Gastrocnemius medialis (tissue), 4 donors: ENCODE data around the gene FUS. TPM values are rescaled to one million over a fixed set of nuclear protein-coding genes. Genes with fewer than 3 reads are reported as not detected.

Experiments used
- ATAC-seq, 2 donors: fragments of 150-250 bp; one replicate each; pipeline ENCODE4 v1.9.1; 2016
- DNase-seq, 2 donors: peaks; one replicate each; pipeline ENCODE4 v3.0.0-alpha.2; 2019
- H3K27ac ChIP-seq, 4 donors: fragments of 200-600 bp; sonication (generic); 1 replicate in 1 of 4; 2 replicates in 3 of 4; pipeline ENCODE4 v1.5.1; 2016 to 2018; ENCODE audit warnings: mild to moderate bottlenecking in 2 of 4, moderate library complexity in 1 of 4
- H3K27me3 ChIP-seq, 3 donors: fragments of 200-600 bp; sonication (generic) in 2 of 3; 1 replicate in 1 of 3; 2 replicates in 2 of 3; pipeline versions ENCODE4 v1.5.1 to v1.6.0; 2016 to 2019; ENCODE audit warnings: mild to moderate bottlenecking in 1 of 3, moderate library complexity in 1 of 3
- H3K36me3 ChIP-seq, 2 donors: fragments of 200-600 bp; sonication (generic) in 1 of 2; one replicate each; pipeline ENCODE4 v1.5.1; 2017 to 2018
- H3K4me1 ChIP-seq, 2 donors: fragments of 200-600 bp; sonication (generic) in 1 of 2; one replicate each; pipeline ENCODE4 v1.5.1; 2016 to 2017; ENCODE audit warnings: mild to moderate bottlenecking in 2 of 2
- H3K4me3 ChIP-seq, 4 donors: fragments of 200-600 bp; sonication (generic) in 3 of 4; 1 replicate in 1 of 4; 2 replicates in 3 of 4; pipeline ENCODE4 v1.5.1; 2016 to 2019; ENCODE audit warnings: mild to moderate bottlenecking in 2 of 4
- H3K9me3 ChIP-seq, 3 donors: fragments of 200-600 bp; sonication (generic) in 2 of 3; 1 replicate in 1 of 3; 2 replicates in 2 of 3; pipeline ENCODE4 v1.5.1; 2016 to 2019
- POLR2A ChIP-seq, 2 donors: fragments of 450-650 bp; IDR thresholded peaks; one replicate each; pipeline ENCODE4 v1.6.1; 2017; ENCODE audit warnings: antibody characterized with exemption in 2 of 2, mild to moderate bottlenecking in 2 of 2, moderate library complexity in 2 of 2
- in situ Hi-C, 4 donors: fragments of 200-750 bp; cut with MboI; loops; one replicate each; pipeline versions ENCODE4 v1.15.0 to v1.8.0; 2017; ENCODE audit warnings: low sequenced_read_pairs in 4 of 4
- intact Hi-C: fragments of 100-400 bp; cut with DNase I; formaldehyde crosslinking; loops from one replicate; pipeline ENCODE4 v1.15.1; 2023; ENCODE audit warnings: low total_unique reads
- total RNA-seq, 4 donors: library from RNA; depleted of rRNA; stranded (reverse); fragments of >200 nt; gene quantifications; one replicate each; pipeline versions ENCODE4 v1.1.0 to v1.2.3, GENCODE V29; 2016
- TF ChIP-seq, protein P1 (sequence below), 5 experiments: fragments of 450-650 bp in 3 of 5; fragments of 200-600 bp in 2 of 5; sonication (generic) in 2 of 5; IDR thresholded peaks in 4 of 5; conservative IDR thresholded peaks in 1 of 5; 1 replicate in 4 of 5; 2 replicates in 1 of 5; pipeline ENCODE4 v1.5.1; 2016 to 2019; ENCODE audit warnings: antibody characterized with exemption in 5 of 5, mild to moderate bottlenecking in 3 of 5, moderate library complexity in 3 of 5

FUS gene
- total RNA-seq, 4 donors from 2014 or later: 20.6 to 45.9 (median 35.1) TPM

DNA sequence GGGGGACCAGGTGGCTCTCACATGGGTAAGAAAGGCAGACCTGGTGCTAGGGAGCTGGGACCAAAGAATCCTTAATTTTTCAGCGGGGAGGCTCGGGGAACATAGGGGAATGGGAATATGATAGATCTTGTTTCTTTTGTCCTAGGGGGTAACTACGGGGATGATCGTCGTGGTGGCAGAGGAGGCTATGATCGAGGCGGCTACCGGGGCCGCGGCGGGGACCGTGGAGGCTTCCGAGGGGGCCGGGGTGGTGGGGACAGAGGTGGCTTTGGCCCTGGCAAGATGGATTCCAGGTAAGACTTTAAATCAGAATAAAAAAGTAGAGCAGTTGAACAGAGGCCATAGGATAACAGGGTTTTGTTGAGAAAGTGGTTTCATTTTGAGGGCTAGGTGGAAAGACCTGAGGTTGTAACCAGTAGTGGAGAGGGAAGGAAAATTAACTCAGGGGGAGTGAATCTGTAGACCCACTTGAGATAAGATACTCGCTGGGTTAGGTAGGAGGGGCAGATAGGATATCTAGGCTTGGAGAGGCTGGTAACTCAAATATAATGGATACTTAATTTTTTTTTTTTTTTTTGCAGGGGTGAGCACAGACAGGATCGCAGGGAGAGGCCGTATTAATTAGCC, 11.0 kb downstream of the FUS start:
- no peak for TF ChIP-seq POLR2A (IDR thresholded peaks at IDR 0.05)
- TF ChIP-seq, protein P1, sequence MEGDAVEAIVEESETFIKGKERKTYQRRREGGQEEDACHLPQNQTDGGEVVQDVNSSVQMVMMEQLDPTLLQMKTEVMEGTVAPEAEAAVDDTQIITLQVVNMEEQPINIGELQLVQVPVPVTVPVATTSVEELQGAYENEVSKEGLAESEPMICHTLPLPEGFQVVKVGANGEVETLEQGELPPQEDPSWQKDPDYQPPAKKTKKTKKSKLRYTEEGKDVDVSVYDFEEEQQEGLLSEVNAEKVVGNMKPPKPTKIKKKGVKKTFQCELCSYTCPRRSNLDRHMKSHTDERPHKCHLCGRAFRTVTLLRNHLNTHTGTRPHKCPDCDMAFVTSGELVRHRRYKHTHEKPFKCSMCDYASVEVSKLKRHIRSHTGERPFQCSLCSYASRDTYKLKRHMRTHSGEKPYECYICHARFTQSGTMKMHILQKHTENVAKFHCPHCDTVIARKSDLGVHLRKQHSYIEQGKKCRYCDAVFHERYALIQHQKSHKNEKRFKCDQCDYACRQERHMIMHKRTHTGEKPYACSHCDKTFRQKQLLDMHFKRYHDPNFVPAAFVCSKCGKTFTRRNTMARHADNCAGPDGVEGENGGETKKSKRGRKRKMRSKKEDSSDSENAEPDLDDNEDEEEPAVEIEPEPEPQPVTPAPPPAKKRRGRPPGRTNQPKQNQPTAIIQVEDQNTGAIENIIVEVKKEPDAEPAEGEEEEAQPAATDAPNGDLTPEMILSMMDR (IDR thresholded peaks at IDR 0.05 in 4 of 5, conservative IDR thresholded peaks at IDR 0.05 in 1 of 5): no peak
- ATAC-seq: no peak
- H3K27ac ChIP-seq: no peak overlapping the region
- H3K36me3 ChIP-seq: peaks cover 7 to 100% of the 10 kb centered on the region in 2 donors
- DNase-seq: no peak
- H3K4me3 ChIP-seq: no peak overlapping the region
- intact Hi-C loops: no loop called here
- H3K4me1 ChIP-seq: peaks cover 3 to 13% of the 10 kb centered on the region in 2 donors
- in situ Hi-C loops: loop anchor here in 2 of 4 donors (25.0 kb wide), 1 partner anchor 671 kb away; the partner anchor contains the start of gene ZNF267 (in 2 of the 2)
- no peaks in the 10 kb centered on the region for H3K9me3 ChIP-seq
- no peaks in the 10 kb centered on the region for H3K27me3 ChIP-seq

DNA sequence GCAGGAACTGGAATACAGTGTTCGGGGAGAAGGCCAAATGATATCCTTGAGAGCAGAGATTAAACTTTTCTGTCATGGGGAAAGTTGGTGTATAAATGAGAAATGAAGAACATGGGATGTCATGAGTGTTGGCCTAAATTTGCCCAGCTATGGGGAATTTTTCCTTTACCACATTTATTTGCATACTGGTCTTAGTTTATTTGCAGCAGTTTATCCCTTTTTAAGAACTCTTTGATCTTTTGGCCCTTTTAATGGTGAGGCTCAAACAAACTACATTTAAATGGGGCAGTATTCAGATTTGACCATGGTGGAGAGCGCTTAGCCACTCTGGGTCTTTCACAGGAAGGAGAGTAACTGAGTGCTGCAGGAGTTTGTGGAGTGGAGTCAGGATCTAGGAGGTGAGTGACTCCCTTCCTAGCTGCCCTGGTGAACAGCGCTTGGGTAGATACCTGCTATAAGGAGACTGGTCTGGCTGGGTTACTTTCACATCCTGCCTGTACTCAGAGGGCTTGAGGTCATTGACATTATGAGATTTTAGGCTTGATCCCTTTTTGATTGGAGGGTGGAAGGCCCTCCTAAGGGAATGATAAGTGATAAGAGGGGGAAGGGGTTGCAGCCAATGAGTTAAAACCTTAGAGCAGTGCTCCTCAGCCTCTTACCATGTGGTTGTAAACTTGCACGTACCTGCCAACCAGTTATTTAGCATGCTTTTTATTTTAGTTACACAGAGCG, 11.9 kb downstream of the FUS start:
- in situ Hi-C loops: loop anchor here in 2 of 4 donors (25.0 kb wide), 1 partner anchor 670 kb away; the partner anchor contains the start of gene ZNF267 (in 2 of the 2)
- ATAC-seq (no peak), DNase-seq (no peak)

DNA sequence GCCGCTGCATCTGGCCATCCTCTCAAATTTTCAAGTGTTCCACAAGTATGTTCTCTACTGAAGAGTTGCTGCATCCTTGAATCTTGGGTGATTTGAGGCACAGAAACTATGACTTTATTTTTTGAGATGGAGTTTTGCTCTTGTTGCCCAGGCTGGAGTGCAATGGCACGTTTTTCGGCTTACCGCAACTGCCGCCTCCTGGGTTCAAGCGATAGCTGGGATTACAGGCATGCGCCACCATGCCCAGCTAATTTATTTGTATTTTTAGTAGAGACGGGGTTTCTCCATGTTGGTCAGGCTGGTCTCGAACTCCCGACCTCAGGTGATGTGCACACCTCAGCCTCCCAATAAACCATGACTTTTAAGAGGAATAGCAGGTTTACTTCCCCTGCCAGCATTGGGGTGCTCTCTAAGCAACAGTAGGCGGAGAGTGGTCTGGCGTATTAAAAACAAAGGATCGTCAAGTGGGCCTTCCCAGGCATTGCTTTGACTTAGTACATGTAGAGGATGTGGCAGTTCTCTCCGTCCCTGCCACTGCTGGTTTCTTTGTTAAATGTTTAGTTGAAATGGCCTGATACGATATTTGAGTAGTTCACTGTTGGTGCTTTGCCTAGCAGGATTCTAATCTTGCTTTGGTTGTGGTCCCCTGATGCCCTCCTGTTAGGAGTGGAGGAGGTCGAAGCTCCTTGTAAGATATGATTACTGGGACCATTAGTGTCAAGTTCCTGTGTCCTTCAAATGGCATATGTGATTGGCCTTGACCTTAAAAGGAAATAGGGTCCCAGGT, 13.1 kb downstream of the FUS start:
- in situ Hi-C loops: loop anchor here in 2 of 4 donors (25.0 kb wide), 1 partner anchor 669 kb away; the partner anchor contains the start of gene ZNF267 (in 2 of the 2)
- TF ChIP-seq, protein P1 (IDR thresholded peaks at IDR 0.05 in 4 of 5, conservative IDR thresholded peaks at IDR 0.05 in 1 of 5): no peak
- TF ChIP-seq POLR2A (IDR thresholded peaks at IDR 0.05): no peak
- Histone ChIP-seq H3K27me3 (no peaks in the 10 kb centered on the region), H3K27ac (no peak overlapping the region), H3K36me3 (peaks cover 7 to 90% of the 10 kb centered on the region in 2 donors), H3K4me1 (no peaks in the 10 kb centered on the region), H3K9me3 (no peaks in the 10 kb centered on the region), H3K4me3 (no peak overlapping the region)
- ATAC-seq: no peak
- DNase-seq: no peak
- intact Hi-C loops: no loop called here

More for the DNA sequence above, 11.9 kb downstream of the FUS start:
- intact Hi-C loops: no loop called here
- no peak overlapping the region for H3K4me3 ChIP-seq
- no peaks in the 10 kb centered on the region for H3K9me3 ChIP-seq
- TF ChIP-seq, protein P1 (IDR thresholded peaks at IDR 0.05 in 4 of 5, conservative IDR thresholded peaks at IDR 0.05 in 1 of 5): no peak
- TF ChIP-seq POLR2A (IDR thresholded peaks at IDR 0.05): no peak
- no peaks in the 10 kb centered on the region for H3K27me3 ChIP-seq
- peaks cover 7 to 100% of the 10 kb centered on the region in 2 donors for H3K36me3 ChIP-seq
- no peak overlapping the region for H3K27ac ChIP-seq
- peaks cover 1 to 11% of the 10 kb centered on the region in 2 donors for H3K4me1 ChIP-seq

DNA sequence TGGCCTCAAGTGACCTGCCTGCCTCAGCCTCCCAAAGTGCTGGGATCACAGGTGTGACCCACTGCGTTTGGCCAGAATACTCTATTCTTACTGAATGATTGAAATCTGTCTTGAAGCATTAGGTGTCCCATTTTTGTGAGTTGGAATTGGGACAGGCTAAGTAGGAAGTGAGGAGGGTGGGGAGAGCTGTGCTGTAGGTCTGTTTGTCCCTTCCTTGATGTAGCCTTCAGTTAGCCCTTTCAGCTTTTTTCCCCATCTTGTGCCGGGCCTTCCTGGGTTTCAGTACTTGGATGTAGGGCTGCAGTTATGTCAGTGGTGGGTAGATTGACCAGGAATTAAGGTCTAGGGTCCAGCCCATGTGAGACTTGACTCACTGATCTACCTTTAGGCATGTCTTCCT, 13.9 kb downstream of the FUS start:
- in situ Hi-C loops: loop anchor here in 2 of 4 donors (25.0 kb wide), 1 partner anchor 668 kb away; the partner anchor contains the start of gene ZNF267 (in 2 of the 2)
- Histone ChIP-seq H3K9me3 (no peaks in the 10 kb centered on the region), H3K4me3 (no peak overlapping the region), H3K36me3 (peaks cover 5 to 82% of the 10 kb centered on the region in 2 donors), H3K4me1 (no peaks in the 10 kb centered on the region), H3K27me3 (no peaks in the 10 kb centered on the region), H3K27ac (no peak overlapping the region)
- ATAC-seq (no peak), DNase-seq (no peak)
- intact Hi-C loops: no loop called here
- TF ChIP-seq, protein P1 (IDR thresholded peaks at IDR 0.05 in 4 of 5, conservative IDR thresholded peaks at IDR 0.05 in 1 of 5): no peak
- TF ChIP-seq POLR2A (IDR thresholded peaks at IDR 0.05): no peak
